IgD-negative memory B cell (primary cell): ENCODE data around the gene CNTNAP2. TPM values are rescaled to one million over a fixed set of nuclear protein-coding genes. Genes with fewer than 3 reads are reported as not detected.

ENCODE experiments used
- H3K27ac Mint-ChIP-seq, 3 donors: one replicate each; pipeline ENCODE4 v1.8.0; 2020 to 2022; ENCODE audit warnings: mild to moderate bottlenecking in 3 of 3, mixed read lengths in 3 of 3, moderate library complexity in 1 of 3
- H3K27me3 Mint-ChIP-seq: one replicate; pipeline ENCODE4 v1.8.0; 2021; ENCODE audit warnings: mixed read lengths
- H3K36me3 Mint-ChIP-seq: one replicate; pipeline ENCODE4 v1.8.0; 2020; ENCODE audit warnings: mild to moderate bottlenecking, mixed read lengths
- H3K4me1 Mint-ChIP-seq, 3 donors: one replicate each; pipeline ENCODE4 v1.8.0; 2020 to 2022; ENCODE audit warnings: mixed read lengths in 3 of 3, mild to moderate bottlenecking in 1 of 3
- H3K4me3 Mint-ChIP-seq, 4 donors: one replicate each; pipeline ENCODE4 v1.8.0; 2020 to 2022; ENCODE audit warnings: mild to moderate bottlenecking in 4 of 4, mixed read lengths in 4 of 4, moderate library complexity in 3 of 4
- H3K9me3 Mint-ChIP-seq, 3 donors: one replicate each; pipeline ENCODE4 v1.8.0; 2020 to 2021; ENCODE audit warnings: mixed read lengths in 3 of 3, mild to moderate bottlenecking in 1 of 3
- polyA plus RNA-seq: library from polyadenylated mRNA; unstranded; fragments of 300-500 nt; fragmentation: Illumina TruSeq; gene quantifications from one replicate; pipeline ENCODE4 v1.2.3, GENCODE V29; 2021

The CNTNAP2 gene
- polyA plus RNA-seq, 1 donor from 2014 or later = 47.3 TPM

DNA sequence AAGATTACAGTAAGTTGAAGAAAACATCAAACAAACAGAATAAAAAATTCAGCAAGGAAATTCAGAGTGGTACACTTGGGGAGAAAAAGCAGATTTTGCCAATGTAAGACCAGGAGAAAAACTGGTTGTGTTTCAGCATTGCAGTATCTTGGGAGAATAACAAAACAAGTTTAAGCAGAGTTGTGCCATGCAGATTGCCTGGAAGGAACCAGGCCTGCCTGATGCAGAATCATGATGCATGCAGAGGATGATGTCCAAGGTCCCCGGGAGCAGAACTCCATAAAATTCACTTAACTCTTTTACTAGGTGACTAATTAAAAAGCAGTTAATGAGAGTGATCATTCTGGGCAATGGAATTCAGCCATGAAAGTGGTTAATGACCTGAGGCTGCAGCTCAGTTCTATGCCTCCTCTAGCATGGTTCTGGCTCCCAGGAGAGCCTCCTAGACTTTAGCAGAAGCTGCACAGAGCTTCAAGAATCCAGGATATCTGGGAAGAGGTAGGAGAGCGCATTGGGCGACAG is 2094.3 kb downstream of the CNTNAP2 start:
- no peaks in the 10 kb centered on the region for H3K4me1 Mint-ChIP-seq
- peaks cover 6% of the 10 kb centered on the region for H3K27me3 Mint-ChIP-seq
- H3K27ac Mint-ChIP-seq = no peak overlapping the region
- no peaks in the 10 kb centered on the region for H3K36me3 Mint-ChIP-seq
- peaks cover 0 to 3% (median 0%) of the 10 kb centered on the region in 3 donors for H3K9me3 Mint-ChIP-seq
- peak overlapping the region in 1 of 4 donors; percentile 78 for H3K4me3 Mint-ChIP-seq

DNA sequence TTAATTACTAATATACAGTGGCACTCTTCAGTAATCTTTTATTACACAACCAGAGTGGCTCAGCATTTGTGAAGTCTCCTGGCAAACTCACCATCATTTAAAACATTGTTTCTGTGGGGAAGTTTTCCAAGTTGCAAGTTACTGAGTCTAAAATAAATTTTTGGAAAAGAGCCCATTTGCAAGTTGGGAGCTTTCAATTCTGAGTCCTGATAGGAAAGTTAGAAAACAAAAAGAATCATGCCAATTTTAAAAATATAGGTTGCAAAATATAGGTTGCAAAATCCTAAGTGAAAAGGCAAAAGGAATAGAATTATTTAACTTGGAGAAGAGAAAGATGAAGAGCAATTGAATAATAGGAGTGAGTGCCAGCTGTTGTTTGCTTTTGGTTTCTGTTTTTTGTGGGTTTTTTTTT is 2095.1 kb downstream of the CNTNAP2 start:
- Mint-ChIP-seq H3K4me3 (no peak overlapping the region), H3K9me3 (peaks cover under 1 to 4% (median 2%) of the 10 kb centered on the region in 3 donors), H3K27ac (no peak overlapping the region), H3K4me1 (no peaks in the 10 kb centered on the region), H3K36me3 (no peaks in the 10 kb centered on the region), H3K27me3 (peaks cover 6% of the 10 kb centered on the region)

DNA sequence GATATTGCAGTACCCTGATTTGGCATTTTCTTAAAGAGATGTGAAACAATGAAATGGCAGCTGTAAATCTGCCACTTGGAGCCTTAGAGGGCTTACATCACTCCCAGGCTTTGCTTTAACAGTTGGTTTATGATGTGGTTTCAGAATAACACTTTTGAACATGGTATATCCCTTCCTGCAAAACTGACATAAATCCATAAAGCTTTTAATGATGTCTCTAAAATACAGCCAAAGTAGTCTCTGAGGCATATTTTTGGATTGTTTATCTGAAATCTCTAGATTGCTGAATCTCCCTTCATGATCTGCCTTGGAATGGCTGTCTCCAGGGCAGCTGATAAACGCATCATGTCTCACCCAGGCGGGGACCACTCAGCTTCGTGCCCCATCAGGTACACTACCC is 2096.1 kb downstream of the CNTNAP2 start:
- Mint-ChIP-seq H3K4me1 (no peaks in the 10 kb centered on the region), H3K27me3 (peaks cover 9% of the 10 kb centered on the region), H3K9me3 (peaks cover 2 to 11% (median 4%) of the 10 kb centered on the region in 3 donors), H3K27ac (no peak overlapping the region), H3K4me3 (no peak overlapping the region), H3K36me3 (no peaks in the 10 kb centered on the region)

DNA sequence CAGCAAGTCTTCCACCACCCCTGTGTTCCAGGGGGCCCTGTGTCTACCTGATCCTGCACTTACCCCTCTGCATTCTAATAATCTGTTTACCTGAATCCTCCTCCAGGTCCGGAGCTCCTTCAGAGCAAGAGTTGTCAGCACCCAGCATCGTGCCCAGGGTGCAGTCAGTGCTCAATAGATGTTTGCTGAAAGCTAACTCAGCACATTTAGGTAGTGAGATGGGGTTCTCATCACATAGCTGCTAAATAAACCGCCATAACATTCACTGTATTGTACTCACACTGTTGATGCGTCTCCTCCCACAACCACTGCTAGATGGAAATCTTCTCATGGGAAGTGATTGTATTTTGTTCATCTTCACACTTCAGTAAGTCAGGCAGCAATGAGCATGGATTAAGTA is 2097.5 kb downstream of the CNTNAP2 start:
- Mint-ChIP-seq H3K4me3 (no peak overlapping the region), H3K27me3 (peaks cover 8% of the 10 kb centered on the region), H3K27ac (no peak overlapping the region)

DNA sequence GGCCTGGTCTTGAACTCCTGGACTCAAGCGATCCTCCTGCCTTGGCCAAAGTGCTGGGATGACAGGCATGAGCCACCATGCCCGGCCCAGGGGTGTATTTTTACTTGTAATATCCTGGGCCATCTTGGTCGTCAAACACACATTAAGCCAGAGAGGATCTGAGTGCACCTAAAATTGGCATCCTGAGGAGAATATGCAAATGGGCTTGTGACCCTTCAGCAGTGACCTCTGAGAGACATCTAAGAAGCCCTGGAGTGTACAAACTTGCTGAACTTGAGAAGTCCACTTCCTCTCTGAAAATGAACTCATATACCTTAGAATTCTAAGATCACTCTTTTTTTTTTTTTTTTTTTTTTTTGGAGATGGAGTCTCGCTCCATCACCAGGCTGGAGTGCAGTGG is 2102.0 kb downstream of the CNTNAP2 start:
- Mint-ChIP-seq H3K27me3 (peaks cover 5% of the 10 kb centered on the region), H3K36me3 (no peaks in the 10 kb centered on the region), H3K27ac (no peak overlapping the region), H3K4me3 (no peak overlapping the region), H3K9me3 (peaks cover 2 to 11% (median 4%) of the 10 kb centered on the region in 3 donors), H3K4me1 (no peaks in the 10 kb centered on the region)

More for the DNA sequence above, 2097.5 kb downstream of the CNTNAP2 start:
- no peaks in the 10 kb centered on the region for H3K36me3 Mint-ChIP-seq
- H3K9me3 Mint-ChIP-seq = peaks cover 2 to 11% (median 4%) of the 10 kb centered on the region in 3 donors
- H3K4me1 Mint-ChIP-seq = no peaks in the 10 kb centered on the region

DNA sequence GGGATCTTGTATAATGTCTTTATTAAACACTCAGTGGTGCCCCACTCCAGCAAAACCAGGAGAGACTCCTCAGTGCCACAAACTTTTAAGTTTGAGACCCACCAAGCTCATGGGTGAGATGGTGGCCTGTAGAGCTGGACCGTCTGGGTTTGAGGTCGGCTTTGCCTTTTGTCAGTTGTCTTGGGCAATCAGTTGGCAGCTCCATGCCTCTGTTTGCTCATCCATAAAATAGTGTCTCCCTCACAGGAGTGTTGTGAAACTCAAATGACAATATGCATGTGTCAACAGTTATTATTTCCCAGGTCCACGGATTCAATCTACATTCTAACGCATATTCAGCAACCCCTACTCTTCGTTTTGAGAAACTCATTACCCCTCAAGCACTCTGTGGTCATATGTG is 2106.1 kb downstream of the CNTNAP2 start:
- H3K9me3 Mint-ChIP-seq = peaks cover 0 to 13% (median 8%) of the 10 kb centered on the region in 3 donors
- H3K4me3 Mint-ChIP-seq = no peak overlapping the region
- H3K36me3 Mint-ChIP-seq = peaks cover 3% of the 10 kb centered on the region
- H3K4me1 Mint-ChIP-seq = no peaks in the 10 kb centered on the region
- H3K27me3 Mint-ChIP-seq = no peaks in the 10 kb centered on the region
- H3K27ac Mint-ChIP-seq = no peak overlapping the region

DNA sequence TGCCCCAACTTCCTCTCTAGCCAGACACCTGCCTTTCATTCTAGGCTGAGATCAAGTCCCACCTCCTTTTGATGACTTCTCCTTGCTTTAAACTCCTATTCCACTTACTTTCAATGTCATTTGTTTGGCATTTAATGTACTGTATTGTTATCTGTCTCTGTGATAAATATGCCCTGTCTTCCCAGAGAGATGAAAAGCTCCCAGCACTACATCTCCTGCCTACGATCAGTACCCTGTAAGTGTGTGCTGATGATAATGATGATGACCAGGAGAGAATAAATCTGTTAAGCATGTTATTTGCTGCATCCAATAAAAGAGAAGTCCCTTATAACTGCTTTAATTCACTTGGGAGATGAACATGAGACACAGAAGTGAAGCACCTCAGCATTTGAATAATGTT is 2106.6 kb downstream of the CNTNAP2 start:
- no peaks in the 10 kb centered on the region for H3K4me1 Mint-ChIP-seq
- peaks cover 0 to 13% (median 8%) of the 10 kb centered on the region in 3 donors for H3K9me3 Mint-ChIP-seq
- no peak overlapping the region for H3K27ac Mint-ChIP-seq
- H3K27me3 Mint-ChIP-seq = no peaks in the 10 kb centered on the region
- no peak overlapping the region for H3K4me3 Mint-ChIP-seq
- peaks cover 3% of the 10 kb centered on the region for H3K36me3 Mint-ChIP-seq

DNA sequence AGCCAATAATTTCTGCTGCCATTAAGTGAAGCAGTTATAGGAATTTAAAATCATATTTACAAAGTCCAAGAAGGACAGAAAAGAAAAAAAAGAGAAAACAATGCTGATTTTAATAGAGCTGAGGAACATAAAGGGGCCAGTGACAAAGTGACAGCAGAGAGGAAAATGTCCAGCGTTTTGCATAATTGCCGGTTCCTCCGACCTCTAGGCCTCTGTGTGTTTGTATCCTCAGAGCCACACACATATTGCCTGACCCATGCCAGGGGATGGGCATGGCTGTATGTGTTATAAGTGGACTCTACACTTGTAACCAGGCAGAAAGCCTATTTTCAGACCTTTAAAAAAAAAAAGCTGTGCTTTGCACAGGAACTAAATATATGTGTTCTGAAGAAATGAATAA is 2107.1 kb downstream of the CNTNAP2 start:
- H3K36me3 Mint-ChIP-seq = peaks cover 3% of the 10 kb centered on the region
- H3K27ac Mint-ChIP-seq = no peak overlapping the region
- H3K4me3 Mint-ChIP-seq = no peak overlapping the region
- no peaks in the 10 kb centered on the region for H3K4me1 Mint-ChIP-seq
- no peaks in the 10 kb centered on the region for H3K27me3 Mint-ChIP-seq
- H3K9me3 Mint-ChIP-seq = peaks cover 0 to 13% (median 8%) of the 10 kb centered on the region in 3 donors

DNA sequence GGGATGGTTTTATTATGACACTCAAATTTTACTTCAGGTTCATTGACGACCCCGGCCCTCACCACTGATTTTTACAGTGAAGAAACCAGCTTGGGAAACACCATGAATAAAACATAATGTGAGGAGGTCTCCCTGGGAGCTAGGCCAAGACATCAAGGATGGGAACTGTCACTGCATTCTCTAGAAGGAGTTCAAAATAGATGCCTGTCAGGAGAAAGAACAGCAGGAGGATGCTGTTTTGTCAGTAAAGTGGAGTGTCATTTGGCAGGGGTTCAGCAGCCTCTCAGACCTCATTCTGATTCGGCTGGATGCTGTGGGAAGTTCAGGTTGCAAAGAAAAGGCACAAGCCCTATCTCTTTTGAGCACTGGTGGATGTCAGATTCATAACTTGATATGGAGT is 2113.7 kb downstream of the CNTNAP2 start:
- H3K36me3 Mint-ChIP-seq = no peaks in the 10 kb centered on the region

DNA sequence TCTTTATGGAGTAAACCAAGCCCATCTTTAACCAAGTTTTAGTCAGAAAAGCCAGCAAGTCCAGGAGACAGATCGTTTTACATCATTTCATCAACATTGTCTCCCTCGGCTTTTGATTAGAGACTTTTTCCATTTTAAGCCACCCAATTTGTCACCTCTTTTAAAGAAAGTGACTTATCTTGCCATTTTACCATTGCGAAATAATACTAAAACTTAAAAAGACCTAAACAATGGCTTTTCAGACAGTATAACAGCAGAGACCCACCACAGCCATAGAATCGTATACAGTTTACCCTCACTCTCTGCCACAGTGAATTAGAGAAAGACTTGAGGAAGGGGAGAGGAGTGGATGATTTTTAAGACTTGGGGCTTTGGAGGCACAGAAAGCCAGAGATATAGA is 2114.3 kb downstream of the CNTNAP2 start:
- Mint-ChIP-seq H3K4me1 (no peaks in the 10 kb centered on the region), H3K4me3 (no peak overlapping the region), H3K9me3 (no peaks in the 10 kb centered on the region), H3K27me3 (peaks cover 5% of the 10 kb centered on the region), H3K36me3 (no peaks in the 10 kb centered on the region), H3K27ac (no peak overlapping the region)

More for the DNA sequence above, 2113.7 kb downstream of the CNTNAP2 start:
- no peak overlapping the region for H3K4me3 Mint-ChIP-seq
- H3K4me1 Mint-ChIP-seq = no peaks in the 10 kb centered on the region
- H3K9me3 Mint-ChIP-seq = no peaks in the 10 kb centered on the region
- H3K27me3 Mint-ChIP-seq = peaks cover 5% of the 10 kb centered on the region
- H3K27ac Mint-ChIP-seq = no peak overlapping the region

DNA sequence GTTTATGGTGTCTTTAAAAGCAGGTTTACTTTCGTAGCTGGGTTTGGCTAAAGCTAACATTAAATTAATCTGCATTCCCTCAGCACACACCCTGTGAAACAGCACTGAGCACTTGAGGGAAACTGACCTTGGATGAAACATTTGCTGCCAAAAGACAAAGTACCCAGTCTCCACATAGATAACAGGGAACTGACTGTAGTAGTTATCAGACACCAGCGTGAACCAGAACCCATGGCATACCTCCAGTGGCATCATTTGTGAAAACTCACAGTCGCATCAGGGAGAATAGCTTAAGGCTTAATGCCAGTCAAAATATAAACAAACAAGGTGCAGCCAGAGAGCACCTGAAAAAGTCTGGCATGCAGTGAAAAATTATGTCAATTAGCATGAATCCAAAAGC is 2116.2 kb downstream of the CNTNAP2 start:
- no peaks in the 10 kb centered on the region for H3K9me3 Mint-ChIP-seq
- no peaks in the 10 kb centered on the region for H3K4me1 Mint-ChIP-seq
- peaks cover 10% of the 10 kb centered on the region for H3K27me3 Mint-ChIP-seq
- H3K4me3 Mint-ChIP-seq = no peak overlapping the region
- no peaks in the 10 kb centered on the region for H3K36me3 Mint-ChIP-seq
- no peak overlapping the region for H3K27ac Mint-ChIP-seq

DNA sequence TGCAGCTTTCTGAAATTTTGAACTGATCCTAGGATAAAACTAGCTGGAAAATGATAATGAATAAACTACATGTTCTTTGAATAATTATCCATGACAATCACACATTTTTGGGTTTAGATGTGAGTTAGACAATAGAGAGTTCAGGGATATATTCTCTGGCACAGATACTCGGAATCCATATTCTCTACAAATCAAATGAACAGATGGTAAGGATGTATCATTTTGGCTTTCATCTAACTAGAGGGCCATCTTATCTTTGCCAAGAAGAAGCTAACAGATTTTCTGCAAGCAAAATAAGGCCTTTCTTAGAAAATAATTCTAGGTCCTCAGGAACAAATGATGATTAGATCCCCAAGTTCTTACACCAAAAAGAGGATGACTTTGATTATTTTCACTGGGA is 2118.1 kb downstream of the CNTNAP2 start:
- Mint-ChIP-seq H3K9me3 (no peaks in the 10 kb centered on the region), H3K4me3 (no peak overlapping the region), H3K36me3 (no peaks in the 10 kb centered on the region), H3K4me1 (no peaks in the 10 kb centered on the region), H3K27ac (no peak overlapping the region), H3K27me3 (peaks cover 10% of the 10 kb centered on the region)

DNA sequence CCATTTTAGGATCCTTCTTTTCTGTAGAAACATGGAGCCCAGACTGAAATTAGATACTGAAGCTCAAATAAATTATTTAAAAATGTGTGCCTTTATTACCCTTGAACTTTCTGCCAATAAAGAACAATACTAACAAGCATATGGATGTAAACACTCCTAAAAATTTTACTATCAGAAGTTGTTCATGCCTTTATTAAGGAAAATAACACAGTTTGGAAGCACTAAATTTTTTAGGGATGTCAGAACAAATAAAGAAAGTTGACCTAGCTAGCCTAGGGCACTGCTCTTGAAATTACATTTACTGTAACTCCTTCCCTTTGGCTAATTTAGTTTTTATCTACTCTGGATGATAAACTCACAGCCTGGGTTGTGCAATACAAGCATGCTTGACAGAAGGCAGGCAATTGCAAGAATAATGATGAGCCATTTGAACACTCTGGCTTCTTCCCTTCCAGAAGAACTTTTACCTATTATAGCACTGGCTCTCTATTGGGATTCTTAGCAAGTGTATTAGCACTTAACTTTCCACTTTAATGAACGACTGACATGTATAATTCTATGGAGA is 2122.2 kb downstream of the CNTNAP2 start:
- Mint-ChIP-seq H3K4me3 (no peak overlapping the region), H3K27ac (no peak overlapping the region), H3K4me1 (peaks cover 4 to 6% (median 5%) of the 10 kb centered on the region in 3 donors), H3K36me3 (no peaks in the 10 kb centered on the region), H3K27me3 (peaks cover 24% of the 10 kb centered on the region), H3K9me3 (no peaks in the 10 kb centered on the region)

DNA sequence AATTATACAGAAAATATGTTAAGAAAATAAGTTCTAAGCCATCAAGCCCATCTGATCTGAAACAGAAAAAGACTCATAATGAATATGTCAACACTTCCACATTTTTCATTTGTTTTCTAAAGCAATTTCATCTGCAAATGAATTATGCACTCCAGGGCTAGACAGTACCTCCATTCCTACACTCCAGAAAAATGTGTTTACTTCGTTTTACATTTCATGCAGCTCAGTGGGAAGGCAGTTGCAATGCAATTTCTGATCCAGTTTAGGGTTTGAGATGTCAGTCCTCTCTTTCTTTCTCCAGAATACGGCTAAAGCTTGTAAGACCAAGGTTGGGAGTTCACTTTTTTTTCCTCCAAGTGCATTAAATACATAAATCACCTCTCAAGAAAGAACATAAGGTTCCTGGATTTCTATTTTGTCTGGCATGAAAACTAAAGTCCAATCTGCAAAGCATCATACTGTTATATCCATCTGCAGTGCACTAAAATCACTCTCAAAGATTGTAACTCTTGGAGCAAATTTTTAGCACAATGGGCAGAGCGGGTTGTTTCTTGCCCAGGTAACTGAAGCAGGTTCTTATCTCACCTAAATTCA is 2125.2 kb downstream of the CNTNAP2 start:
- H3K27ac Mint-ChIP-seq = no peak overlapping the region
- H3K4me1 Mint-ChIP-seq = peaks cover 4 to 6% (median 5%) of the 10 kb centered on the region in 3 donors
- peak overlapping the region in 1 of 4 donors; percentile 1 for H3K4me3 Mint-ChIP-seq
- no peaks in the 10 kb centered on the region for H3K9me3 Mint-ChIP-seq
- peaks cover 22% of the 10 kb centered on the region for H3K27me3 Mint-ChIP-seq
- no peaks in the 10 kb centered on the region for H3K36me3 Mint-ChIP-seq

DNA sequence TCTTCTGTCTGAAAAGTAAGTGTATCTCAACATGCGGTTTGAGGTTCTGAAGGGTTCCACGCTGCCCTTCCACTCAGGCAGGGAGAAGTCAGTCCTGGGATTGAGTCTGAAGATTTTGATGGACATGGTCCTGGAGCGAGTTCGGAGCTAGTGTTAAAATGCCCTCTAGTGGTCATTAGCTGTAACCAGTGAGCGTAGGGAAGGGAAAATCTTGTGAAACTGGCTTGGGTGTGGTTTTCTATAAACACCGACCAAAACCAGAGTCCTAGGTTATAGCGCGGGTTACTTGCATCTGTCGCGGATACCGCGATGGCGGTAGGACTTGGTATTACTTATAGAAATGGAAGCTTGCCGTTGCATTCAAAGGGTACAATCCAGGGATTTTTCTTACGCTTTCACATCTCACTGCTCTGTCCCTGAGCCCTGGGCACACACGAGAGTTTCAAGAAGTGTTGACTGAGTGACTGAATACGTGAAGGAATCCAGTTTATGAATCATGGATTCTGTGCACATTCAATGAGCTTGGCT is 2125.8 kb downstream of the CNTNAP2 start:
- peak overlapping the region in 1 of 4 donors; percentile 1 for H3K4me3 Mint-ChIP-seq
- H3K27me3 Mint-ChIP-seq = peaks cover 20% of the 10 kb centered on the region
- H3K4me1 Mint-ChIP-seq = peaks cover 4 to 6% (median 5%) of the 10 kb centered on the region in 3 donors
- H3K9me3 Mint-ChIP-seq = no peaks in the 10 kb centered on the region
- no peak overlapping the region for H3K27ac Mint-ChIP-seq
- H3K36me3 Mint-ChIP-seq = no peaks in the 10 kb centered on the region

DNA sequence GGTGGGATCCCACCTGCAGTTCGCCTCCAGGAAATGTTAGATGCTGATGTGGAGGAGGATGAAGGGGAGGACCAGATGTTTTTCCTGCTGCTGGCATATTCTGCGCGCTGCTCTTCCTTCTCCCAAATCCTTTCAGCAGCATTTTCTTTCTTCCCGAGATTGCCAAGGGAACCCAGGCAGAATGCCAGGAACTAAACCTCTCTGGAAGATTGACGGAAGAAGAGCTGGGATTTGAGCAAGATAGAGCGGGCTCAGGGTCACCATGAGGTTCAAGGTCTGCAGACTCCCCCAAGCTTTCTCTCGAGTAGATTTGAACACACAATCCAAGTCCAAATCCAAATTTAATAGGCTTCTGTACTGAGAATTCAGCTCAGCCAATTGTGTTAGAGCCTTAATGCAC is 2128.8 kb downstream of the CNTNAP2 start:
- peaks cover 24% of the 10 kb centered on the region for H3K27me3 Mint-ChIP-seq
- no peaks in the 10 kb centered on the region for H3K36me3 Mint-ChIP-seq
- no peak overlapping the region for H3K4me3 Mint-ChIP-seq
- H3K27ac Mint-ChIP-seq = no peak overlapping the region
- peaks cover 0 to 9% (median 0%) of the 10 kb centered on the region in 3 donors for H3K9me3 Mint-ChIP-seq
- peaks cover 4 to 6% (median 5%) of the 10 kb centered on the region in 3 donors for H3K4me1 Mint-ChIP-seq
